GM18861 (cell line): ENCODE measurements around the gene ANKRD52.
"Not testable (repeated sequence)": the region's sequence is repeated elsewhere in the genome, so short reads cannot be mapped to it uniquely, and the experiment has no call there.

Source experiments
- ATAC-seq: cut with Tn5 transposase; IDR thresholded peaks from one replicate; pipeline ENCODE4 v1.9.1; 2021; ENCODE audit not compliant: unreplicated experiment

Gene ANKRD52

DNA sequence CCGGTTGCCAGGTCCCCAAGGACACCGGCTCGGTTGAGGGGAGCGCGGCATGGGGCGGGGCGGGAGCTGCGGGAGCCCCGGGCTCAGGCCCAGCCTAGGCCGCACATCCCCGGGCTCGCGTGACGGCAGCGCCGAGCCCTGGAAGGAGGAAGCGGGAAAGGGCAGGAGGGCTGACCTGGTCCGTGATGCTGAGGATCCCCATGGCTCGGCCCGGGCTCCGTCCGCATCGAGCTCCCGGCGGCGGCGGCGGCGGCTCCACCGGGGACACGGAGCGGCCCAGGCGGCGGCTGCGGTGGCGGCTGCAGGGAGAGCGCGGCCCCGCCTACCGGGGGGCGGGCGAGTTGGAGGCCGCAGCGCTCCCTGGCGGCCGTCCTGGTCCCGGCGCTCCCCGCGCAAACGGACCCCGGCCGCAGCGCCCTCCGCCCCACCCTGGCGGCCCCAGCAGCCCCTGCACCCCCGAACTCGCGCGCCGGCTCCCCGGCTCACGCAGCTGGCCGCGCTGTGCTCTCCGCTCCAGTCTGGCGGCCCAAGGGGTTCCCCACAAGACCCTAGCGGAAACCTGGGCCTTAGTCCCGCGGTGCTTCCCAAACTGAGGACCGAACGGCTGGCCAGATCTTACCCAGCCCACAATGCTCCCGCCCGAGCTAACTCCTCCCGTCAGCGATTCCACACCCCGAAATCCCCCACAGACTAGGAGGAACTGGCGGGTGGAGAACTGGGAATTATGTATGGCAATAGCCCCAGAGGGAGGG, at the start of gene ANKRD52:
Gene ANKRD52 (minus strand): TSS at position 317 of the 752 bp plus-strand sequence. CDS start 115 bp downstream, at position 202.
- ATAC-seq = peak; percentile 86

DNA sequence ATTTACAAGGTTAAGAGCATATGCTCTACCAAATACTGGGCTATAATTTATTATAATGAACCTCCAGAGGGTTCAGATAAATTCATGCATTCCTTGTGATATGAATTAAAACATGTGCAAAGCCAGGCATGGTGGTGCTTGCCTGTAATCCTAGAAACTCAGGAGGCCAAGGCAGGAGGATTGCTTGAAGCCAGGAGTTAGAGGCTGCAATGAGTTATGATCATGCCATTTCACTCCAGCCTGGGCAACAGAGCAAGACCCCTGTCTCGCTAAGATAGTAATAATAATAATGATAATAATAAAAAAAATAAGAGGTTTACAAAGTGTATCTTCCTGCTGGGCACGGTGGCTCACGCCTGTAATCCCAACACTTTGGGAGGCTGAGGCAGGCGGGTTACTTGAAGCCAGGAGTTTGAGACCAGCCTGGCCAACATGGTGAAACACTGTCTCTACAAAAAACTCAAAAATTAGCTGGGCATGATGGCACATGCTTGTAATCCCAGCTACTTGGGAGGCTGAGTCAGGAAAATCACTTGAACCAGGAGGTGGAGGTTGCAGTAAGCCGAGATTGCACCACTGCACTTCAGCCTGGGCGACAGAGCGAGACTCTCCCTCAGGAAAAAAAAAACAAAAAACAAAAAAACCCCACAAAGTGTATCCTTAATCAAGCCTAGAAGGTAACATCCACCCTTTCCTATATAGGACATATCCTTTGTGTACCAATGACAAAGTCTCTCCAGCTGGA, 49.2 kb upstream of the ANKRD52 start:
- no peak for ATAC-seq

DNA sequence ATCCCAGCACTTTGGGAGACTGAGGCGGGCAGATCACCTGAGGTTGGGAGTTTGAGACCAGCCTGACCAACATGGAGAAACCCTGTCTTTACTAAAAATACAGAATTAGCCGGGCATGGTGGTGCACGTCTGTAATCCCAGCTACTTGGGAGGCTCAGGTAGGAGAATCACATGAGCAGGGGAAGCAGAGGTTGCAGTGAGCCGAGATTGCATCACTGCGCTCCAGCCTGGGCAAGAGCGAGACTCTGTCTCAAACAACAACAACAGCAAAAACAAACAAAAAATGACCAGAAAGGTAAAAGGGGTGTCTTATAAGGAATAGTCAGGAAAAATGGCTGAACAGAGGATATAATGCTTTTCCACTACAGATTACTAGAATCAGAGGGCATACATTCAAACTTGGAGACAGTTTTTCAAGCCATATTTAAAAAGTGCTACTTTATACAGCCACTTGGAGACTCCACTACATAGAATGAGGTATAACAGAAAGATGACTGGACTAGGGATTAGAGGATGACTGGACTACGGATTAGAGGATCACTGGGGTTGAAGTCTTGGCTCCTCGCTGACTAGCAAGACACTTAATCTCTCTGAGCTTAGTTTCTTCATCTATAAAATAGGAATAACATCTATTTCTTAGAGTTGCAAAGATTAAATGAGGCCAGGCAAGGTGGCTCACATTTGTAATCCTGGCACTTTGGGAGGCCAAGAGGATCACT, 46.8 kb upstream of the ANKRD52 start:
- no peak for ATAC-seq

DNA sequence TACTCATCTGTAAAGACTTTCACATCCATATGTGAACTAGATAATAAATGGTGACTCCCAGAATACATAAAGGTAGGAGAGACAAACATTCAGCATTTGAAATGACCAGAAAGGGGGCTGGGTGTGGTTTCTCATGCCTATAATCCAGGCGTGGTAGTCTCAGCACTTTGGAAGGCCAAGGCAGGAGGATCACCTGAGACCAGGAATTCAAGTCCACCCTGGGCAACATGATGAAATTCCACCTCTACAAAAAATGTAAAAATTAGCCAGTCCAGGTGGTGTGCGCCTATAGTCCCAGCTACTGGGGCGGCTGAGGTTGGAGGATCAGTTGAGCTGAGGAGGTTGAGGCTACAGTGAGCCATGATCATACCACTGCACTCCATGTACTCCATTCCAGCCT, 46.1 kb upstream of the ANKRD52 start:
- ATAC-seq = no peak

DNA sequence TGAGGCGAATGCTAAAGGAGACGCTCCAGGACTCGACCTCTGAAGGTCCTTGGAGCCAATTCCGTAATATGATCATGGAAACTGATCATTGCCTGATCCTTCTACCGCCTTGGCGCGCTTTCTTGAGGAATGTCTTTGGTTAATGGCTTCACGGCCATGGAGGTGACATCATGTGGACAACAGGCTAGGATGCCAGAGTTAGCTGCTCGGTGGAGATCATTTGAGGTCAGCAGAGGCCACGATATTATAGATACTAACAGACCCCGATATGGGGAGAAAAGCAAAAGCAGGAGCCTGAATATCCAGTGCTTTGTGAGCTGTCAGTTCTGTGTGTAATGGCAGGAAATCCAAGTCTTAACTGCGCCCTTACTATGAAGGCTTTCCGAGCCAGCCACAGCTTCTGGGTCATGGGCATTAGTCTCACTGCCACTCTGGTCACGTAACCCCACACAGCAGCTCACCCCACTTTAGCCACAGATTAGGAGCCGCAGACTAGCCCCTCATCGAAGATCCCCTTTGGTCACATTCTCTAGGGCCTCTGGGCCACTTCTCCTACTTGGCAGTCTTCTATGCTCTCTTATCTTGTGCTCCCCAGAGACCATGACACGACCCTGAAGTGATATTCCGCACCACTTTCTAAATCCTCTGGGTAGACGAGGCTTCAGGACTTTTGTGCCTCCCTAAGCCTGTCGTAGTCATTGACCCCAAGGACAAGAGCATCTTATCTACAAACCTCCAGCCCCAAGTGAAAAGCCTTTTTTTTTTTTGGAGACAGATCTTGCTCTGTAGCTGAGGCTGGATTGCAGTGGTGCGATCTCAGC, 42.7 kb upstream of the ANKRD52 start:
- ATAC-seq = no peak

DNA sequence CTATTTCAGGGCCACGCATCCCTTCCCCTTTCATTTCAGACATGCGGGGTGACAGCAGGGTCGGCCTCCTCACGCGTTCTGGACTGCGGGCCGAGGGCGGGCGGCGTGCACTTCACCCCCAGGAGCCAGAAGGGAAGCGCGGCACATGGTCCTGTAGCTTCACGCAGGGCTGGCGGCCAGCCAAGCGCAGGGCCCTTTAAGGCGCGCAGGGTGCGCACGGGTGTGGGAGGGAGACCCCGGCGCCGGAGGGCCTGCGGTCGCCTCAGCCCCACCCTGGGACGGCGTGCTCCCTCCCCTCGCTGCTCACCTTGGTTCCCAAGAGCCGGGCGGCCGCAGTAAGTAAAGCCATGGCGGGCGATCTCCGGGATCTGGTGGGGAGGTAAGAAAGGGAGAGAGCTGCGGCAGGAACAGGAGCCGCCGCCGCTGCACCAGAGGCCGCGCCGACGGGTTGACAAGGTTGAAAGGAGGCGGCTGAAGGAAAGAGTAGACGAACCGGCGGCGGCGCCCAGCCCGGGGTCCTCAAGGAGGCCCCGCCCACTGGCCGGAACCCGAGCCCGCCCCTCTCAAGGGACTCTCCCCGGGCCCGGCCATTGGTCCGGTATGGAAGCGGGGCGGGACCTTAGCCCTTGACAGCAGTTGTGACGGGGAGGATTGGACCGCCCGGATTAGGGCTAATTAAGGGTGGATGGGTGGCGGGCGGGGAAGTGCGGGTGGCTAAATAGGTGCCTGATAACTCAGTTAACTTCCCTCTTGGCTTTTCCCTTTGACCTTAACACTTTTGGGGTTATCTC, 41.9 kb upstream of the ANKRD52 start, which contains the start of gene CS:
Gene CS (minus strand): TSS at position 478 of the 791 bp plus-strand sequence. CDS start 129 bp downstream, at position 349.
- ATAC-seq = peak; percentile 85

DNA sequence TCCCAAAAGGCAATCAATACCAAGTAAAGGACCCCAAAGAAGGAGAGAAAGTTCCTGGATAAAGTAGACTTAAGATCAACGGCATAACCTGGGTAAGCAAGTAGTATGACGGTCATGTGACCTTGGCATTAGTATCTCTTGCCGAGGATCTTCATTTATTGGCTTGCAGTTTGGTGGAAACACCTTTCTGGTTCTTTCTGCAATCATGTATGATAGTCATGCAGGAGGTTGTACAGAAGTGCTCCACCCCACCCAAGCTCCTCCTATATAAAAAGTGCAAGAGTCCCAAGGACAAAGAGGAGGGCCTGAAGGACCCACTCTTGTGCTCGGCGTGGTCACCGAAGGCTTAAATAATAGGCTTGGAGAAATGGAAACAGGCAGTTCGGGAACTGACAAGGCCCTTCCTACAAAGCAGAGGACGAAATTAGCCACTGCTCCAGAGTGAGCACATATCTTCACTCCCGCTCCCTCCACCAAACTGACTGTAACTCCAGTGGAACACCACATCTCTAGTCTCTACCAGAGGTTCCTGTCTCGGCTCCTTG, 41.2 kb upstream of the ANKRD52 start:
- no peak for ATAC-seq

DNA sequence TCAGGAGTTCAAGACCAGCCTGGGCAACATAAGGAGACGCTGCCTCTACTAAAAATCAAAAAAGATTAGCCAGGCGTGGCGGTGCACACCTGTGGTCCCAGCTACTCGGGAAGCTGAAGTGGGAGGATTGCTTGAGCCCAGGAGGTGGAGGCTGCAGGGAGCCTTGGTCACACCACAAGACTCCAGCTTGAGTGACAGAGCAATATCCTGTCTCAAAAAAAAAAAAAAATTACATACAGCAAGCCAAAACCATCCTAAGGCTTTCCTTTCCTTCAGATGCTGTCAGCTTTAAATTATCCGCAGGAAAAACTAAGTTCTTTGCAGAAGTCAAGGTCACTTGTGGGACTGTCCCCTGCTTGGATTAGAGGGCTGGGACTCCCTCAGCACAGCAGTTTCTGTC, 40.6 kb upstream of the ANKRD52 start:
- ATAC-seq = no peak

DNA sequence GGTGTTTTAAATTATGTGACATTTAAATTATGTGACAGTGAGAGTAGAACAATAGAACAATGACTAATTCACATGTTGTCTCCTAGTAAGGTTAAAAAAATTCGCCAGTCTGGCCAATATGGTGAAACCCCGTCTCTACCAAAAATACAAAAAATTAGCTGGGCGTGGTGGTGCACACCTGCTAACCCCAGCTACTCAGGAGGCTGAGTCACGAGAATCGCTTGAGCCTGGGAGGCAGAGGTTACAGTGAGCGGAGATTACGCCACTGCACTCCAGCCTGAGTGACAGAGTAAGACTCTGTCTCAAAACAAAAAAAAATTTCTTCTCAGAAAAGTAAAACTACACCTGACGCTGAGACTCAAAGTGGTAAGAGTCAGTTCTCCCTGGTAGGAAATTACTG, 39.2 kb upstream of the ANKRD52 start:
- ATAC-seq = no peak

DNA sequence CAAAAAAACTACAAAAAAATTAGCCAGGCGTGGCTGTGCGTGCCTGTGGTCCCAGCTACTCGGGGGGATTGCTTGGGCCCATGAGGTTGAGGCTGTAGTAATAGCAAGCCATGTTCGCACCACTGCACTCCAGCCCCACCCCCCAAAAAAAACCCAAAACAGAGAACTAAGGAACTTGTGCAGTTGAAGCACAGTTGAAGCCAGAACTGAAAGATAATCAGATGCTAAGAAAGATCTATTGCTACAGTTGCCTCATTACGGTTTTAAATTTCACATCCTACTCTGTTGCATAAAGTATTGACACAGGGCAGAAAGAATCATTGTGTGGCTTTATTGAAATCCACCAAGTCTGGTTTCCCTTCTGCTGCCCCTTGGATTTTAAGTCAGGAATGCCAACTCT, 38.1 kb upstream of the ANKRD52 start:
- ATAC-seq = no peak

DNA sequence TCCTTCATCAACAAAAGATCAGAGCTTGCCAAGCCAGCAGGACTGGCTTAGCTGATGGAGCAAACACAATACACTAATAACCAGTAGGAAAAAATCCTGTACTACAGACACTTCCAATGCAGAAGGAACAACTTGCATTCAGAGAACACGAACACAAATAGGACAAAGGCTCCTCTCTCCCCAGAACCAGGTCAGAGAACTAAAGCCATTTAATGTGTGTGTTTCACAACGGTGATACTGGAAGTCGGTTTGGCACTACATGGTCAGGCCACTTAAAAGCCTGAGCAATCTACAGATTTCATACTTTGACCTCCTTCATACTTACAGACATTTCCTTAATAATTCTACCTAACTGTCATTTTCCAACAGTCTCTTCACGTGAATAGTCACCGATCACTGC, 35.6 kb upstream of the ANKRD52 start:
- ATAC-seq = no peak

DNA sequence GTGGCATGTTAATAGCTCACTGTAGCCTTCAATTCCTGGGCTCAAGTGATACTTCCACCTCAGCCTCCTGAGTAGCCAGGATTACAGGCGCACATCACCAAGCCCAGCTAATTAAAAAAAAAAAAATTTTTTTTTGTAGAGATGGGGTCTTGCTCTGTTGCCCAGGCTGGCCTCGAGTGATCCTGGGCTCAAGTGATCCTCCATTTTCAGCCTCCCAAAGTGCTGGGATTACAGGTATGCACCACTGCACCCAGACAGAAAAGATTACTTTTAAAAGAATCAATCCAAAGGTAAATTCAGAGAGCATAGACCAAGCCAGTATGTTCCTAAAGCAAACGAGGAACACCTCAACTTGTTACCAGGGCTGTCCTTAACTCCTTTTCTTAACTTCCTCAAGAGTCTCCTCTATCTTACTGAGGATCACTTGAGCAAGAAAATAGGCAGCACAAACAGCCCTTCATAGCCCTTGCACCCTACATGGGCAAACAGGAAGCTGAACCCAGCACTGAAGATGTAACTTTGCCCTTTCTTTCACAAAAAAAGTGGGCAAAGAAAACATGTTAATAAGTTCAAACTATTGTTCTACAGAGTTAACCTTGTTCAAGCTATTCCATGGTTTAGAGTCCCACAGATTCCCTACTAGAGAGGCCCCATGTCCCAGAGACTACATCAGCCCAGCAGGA, 30.7 kb upstream of the ANKRD52 start:
- ATAC-seq = no peak

DNA sequence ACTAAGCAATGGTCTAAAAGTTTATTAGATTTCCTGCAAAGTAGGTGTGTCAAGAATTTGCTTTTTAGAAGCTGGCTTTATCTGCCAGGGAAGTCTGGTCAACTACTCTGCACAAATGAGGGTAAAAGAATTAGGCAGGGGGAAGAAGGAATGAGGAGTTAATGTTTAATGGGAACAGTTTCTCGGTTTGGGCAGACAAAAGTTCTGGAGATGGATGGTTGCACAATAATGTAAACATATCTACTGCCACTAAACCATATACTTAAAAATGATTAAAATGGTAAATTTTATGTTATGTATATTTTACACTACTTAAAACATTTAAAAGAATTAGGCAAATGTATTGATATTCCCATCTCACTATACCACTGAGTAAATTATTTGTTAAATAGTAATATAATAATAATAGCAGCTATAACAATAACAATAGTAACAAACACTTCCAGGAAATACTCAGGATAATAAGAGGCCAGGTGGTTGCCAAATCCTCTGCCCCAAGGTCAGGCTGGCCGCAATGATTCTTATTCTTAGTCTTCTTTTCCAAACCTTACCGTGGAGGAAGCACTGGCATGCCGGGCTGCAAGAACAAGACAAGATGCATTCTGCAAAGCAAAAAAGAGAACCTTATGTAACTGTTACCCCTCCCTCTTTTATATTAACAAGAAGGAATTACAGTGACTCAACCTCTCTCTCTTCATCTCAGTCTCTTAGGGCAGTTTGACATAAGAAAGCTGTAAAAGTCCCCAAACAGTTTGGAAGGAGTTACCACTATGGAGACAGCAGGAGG, 28.1 kb upstream of the ANKRD52 start:
- ATAC-seq = no peak

DNA sequence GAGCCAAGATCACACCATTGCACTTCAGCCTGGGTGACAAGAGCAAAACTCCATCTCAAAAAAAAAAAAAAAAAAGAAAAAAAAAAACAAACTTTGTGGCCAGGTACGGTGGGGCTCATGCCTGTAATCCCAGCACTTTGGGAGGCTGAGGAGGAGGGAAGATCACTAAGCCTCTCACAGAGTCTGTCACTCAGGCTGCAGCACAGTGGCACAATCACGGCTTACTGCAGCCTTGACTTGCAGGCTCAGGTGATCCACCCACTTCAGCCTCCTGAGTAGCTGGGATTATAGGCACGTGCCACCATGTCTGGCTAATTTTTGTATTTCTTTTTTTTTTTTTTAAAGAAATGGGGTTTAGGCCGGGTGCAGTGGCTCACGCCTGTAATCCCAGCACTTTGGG, 26.1 kb upstream of the ANKRD52 start:
- not testable (repeated sequence) for ATAC-seq

DNA sequence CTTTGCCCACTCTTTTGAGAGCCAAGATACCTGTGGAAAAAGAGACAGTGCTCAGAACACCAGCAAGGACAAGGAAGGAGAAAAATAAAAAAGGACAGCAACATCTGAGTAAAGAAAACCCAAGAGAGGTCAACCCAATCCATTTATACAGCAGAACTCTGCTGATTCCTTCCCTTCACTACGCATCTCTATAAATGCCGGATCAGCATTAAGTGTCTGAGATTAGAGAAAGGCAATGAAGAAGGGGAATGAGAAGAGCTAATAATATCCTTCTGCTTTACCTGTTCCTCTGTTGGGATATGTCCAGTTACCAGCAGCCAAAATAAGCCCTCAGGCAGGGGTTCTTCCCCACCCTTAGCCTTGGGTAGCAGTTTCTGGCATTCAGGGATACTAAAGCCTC, 24.4 kb upstream of the ANKRD52 start:
- ATAC-seq = no peak

DNA sequence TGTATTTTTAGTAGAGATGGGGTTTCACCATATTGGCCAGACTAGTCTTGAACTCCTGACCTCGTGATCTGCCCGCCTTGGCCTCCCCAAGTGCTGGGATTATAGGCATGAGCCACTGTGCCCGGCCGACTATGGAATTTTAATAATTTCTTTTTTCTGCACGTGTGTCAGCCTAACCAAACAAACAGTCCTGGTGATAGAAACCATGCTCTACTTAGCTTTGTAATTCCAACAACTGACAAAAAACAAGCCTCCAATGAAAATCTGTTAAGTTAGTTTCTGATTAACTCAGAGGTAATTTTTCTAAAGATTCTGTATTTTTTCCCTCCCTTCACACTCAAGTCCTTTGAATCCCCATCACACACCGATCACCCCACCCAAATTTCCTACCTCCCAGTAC, 23.8 kb upstream of the ANKRD52 start:
- ATAC-seq = no peak

DNA sequence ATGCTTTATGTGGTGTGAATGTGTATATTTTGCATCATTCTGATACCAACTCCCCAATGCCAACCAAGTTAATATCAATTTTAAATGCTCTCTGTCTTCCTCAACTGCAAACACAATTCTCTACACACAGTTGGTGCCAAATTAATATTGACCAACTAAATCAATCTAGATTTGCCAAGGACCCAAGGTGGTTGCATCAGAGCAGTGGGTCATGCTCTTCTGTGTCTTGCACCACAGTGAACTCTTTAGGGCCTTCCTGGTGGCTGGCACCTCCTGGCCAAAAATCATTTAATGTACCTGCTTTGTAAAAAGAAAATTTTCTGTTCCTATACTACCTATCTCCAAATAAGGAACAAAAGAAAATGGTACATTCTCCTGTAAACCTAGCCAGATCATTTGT, 22.7 kb upstream of the ANKRD52 start:
- ATAC-seq = no peak

DNA sequence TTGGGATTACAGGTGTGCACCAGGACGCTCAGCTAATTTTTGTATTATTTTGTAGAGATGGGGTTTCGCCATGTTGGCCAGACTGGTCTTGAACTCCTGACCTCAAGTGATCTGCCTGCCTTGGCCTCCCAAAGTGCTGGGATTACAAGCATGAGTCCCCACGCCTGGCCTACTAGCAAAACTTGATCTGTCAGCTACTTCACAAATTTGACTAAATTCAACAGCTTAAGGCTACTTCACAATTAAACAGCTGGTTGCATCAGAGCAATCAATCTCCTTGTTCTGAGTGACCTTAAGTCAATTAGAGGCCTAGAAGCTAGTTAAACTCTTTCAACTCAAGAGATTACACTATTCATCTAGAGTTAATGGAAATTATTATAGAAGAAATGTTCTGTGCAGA, 20.7 kb upstream of the ANKRD52 start:
- ATAC-seq = no peak
